Measurements from ENCODE around the gene OR4C16.

Gene OR4C16
- total RNA-seq: 0 reads per million in 3 experiments

GRCh38 chr11:55571828-55572227, at the start of gene OR4C16:
TSS of gene OR4C16 (plus strand) at chr11:55572128. CDS start at chr11:55572128, 0 bp downstream.
- DNase-seq: no peak

GRCh38 chr11:55554169-55554568, 17.8 kb upstream of the OR4C16 start, which contains the start of gene OR4C15:
TSS of gene OR4C15 (plus strand) at chr11:55554469. CDS start at chr11:55554469, 0 bp downstream.
- DNase-seq: no peak

GRCh38 chr11:55572548-55572947, 620 bp downstream of the OR4C16 start:
- DNase-seq: no peak

- DNase-seq: no peak
Observed at GRCh38 chr11:55607545-55607944, 35.6 kb downstream of the OR4C16 start, which contains the start of gene OR4C11. TSS of gene OR4C11 (minus strand) at chr11:55607645. CDS start at chr11:55604373, 3,272 bp downstream.
